ENCODE data around the gene PRICKLE4.
"Not testable (repeated sequence)": the region's sequence is repeated elsewhere in the genome, so short reads cannot be mapped to it uniquely, and the experiment has no call there.

PRICKLE4 gene

DNA sequence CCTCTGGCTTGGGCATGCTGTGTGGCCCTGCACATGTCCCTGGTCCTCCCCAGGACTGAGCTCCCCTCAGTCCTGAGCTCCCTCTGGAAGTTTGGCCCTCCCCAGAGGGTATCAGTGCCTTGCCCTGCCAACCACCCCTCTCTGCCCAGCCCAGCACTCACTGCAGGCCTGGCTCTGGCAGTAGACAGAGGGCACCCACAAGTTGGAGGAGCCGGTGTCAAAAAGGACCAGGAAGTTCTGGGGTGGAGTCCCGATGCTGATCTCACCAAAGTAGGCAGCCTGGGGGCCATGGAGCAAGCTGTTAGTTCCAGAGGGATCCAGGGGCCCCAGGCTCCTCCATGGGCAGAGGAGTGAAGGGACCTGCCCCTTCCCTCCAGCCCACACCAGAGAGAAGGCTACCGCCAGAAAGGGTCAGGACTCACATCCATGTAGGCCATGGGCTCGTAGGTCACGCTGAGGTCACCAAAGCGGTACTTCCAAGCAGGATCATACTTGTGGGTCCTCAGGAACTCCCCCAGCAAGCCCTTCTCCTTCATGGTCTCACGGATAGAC, 36.3 kb upstream of the PRICKLE4 start:
- no peak for DNase-seq (ENCODE audit: low read depth in 2 of 2)

- DNase-seq (ENCODE audit: low read depth in 2 of 2): no peak
Measured at GRCh38 chr6:41746107-41746506, 34.5 kb upstream of the PRICKLE4 start.

DNA sequence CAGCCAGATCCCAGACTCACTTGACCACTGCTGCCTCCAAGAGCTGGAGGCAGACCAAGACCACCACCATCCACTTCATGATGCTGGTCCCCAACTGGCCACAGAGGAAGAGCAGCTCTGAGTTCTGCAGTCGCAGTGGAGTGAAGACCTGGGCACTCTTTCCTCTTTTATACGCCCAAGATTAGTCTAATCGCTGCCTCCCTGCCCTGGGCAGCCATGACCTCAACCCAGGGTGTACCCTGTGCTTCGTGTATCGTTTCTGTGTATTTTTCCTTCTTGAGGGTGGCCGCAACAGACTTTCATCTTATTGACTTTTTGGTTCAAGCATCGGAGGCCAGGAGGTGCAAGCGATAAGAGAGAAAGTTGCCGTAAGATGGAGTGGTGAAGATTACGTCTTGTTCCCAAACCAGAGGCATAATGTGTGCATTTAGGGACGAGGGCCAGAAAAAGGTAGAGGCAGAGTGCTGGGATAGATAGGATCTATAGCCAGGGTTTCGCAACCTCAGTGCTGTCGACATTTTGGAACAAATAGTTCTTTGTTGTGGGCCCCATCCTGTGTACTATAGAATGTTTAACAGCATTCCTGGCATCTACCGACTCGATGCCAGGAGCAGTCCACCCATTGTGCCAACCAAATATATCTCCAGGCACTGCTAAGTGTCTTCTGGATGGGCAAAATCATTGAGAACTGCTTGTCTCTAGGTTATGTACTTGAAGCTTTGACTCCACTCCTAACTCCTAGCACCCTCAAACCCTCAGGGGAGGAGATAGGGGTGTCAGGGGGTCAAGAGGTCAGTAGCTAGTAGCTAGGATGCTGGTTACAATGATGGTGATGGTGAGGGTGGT, 33.1 kb upstream of the PRICKLE4 start, which contains the start of gene PGC:
PGC (minus strand) TSS at position 142 of the 846 bp plus-strand sequence; CDS start at position 79, 63 bp downstream.
- no peak for DNase-seq (ENCODE audit: low read depth in 2 of 2)

GRCh38 chr6:41748102-41748477, 32.5 kb upstream of the PRICKLE4 start:
- no peak for DNase-seq (ENCODE audit: low read depth in 2 of 2)

DNA sequence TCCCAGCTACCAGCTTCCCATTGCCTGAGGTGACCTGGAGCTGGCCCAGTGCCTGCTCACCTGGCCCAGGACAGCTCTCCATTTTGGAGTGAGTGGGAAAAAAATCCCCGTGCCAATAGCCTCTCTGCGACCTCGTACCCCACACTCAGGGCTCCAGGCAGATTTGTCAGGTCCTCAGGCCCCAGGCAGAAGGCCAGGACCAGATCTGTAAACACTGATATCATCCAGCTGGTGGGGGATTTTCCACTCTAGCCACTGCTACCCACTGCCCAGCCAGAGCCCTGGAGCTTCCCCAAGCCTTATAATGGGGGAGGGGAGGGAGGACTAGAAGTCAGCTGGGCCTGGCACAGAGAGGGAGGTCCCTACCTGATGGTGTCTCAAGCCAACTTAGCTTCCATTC, 32.0 kb upstream of the PRICKLE4 start:
- no peak for DNase-seq (ENCODE audit: low read depth in 2 of 2)

GRCh38 chr6:41750374-41750773, 30.2 kb upstream of the PRICKLE4 start:
- DNase-seq (ENCODE audit: low read depth in 2 of 2): no peak

GRCh38 chr6:41755895-41756294, 24.7 kb upstream of the PRICKLE4 start:
- no peak for DNase-seq (ENCODE audit: low read depth in 2 of 2)

DNA sequence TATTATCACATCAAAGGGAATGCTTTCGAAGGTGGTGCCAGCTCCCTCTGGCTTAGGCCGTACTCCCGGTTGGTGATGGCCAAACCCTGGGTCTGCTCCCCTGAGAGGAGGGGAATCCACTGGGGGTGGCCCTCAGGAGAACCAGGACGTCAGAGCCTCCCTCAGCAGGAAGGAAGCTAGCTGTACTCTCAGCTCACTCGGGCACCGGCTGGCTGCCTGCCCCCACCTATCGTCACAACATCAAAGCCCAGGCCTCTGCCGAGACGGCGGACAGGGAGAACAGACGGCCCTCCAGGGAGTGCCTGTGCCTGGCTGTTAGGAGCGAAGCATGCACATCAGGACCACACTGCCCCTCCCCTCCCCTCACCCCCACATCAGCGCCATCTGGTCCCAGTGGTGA, 24.2 kb upstream of the PRICKLE4 start:
- no peak for DNase-seq (ENCODE audit: low read depth in 2 of 2)

GRCh38 chr6:41757271-41757670, 23.3 kb upstream of the PRICKLE4 start:
- DNase-seq (ENCODE audit: low read depth in 2 of 2): no peak

GRCh38 chr6:41757931-41758640, 22.5 kb upstream of the PRICKLE4 start:
- DNase-seq (ENCODE audit: low read depth in 2 of 2): no peak

GRCh38 chr6:41758641-41759035, 21.9 kb upstream of the PRICKLE4 start:
- no peak for DNase-seq (ENCODE audit: low read depth in 2 of 2)

DNA sequence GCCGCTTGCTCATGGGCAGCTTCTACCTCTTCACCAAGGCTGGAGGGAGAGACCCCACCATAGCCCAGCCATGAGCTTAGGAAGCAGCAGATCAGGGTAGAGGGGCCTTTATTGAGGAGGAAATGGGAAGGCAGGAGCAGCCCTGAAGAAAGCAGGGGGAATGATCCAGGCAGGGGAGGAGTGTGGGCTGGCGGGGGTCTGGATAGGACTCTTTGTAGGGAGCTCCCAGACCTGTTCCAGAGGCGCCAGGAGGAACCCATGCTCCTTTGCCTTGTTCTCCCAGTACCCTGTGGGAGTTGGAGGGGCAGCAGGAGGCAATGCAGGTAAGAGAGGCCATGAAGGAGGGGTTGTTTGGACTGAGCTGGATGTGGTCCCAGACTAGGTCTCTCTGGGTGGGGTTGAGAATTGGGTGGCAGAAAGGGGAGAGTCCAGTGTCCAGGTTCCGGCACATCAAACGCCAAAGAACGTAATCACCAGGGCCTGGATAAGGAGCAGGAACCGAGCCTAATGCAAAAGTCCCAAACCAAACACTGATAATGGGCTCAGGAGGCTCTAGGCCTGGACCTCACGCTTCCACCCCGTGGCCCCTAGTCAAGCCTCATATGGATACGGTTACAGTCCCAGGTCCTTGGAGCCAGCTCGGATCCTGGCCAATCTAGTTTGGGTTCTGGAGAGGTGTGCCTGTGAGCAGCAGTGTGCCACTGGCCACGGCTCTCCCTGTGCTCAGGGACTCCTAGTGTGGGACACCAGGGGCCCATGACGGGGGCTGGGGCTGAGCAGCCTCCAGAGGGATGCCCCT, 21.3 kb upstream of the PRICKLE4 start:
- DNase-seq (ENCODE audit: low read depth in 2 of 2): no peak

DNA sequence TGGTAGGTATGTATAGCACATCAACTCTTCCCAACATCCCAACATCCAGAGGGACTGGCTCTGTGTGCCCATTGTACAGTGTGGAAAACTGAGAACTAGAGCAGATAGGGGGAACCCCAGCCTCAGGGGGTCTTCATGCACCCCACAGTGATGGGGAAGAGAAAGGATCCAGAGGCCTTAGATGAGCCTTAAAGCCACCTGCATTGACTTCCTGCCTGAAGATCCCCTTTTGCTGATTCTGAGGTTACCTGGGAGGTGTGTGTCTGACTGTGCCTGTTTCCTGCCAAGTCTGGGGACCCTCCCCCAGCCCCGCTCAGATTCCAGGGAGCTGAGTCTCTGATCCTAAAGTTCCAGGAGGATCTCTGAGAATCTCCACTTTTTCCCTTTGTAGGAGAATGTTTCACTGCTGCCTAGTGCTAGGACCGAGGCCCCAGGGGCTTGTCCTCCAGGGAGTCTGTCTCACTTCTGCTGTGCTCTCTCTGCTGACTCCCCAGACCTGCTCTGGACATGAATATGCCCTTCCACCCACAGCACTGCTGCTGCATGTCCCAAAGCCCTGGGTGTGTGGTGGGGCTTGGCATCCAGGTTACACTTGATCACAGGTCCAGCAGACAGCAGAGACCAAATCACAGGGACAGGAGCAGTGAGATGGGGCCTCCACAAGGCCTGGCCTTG, 20.5 kb upstream of the PRICKLE4 start:
- no peak for DNase-seq (ENCODE audit: low read depth in 2 of 2)

GRCh38 chr6:41763470-41763869, 17.1 kb upstream of the PRICKLE4 start:
- no peak for DNase-seq (ENCODE audit: low read depth in 2 of 2)

- not testable (repeated sequence) for DNase-seq (ENCODE audit: low read depth in 2 of 2)
Measured at GRCh38 chr6:41766043-41766664, 14.4 kb upstream of the PRICKLE4 start.

GRCh38 chr6:41767112-41767833, 13.3 kb upstream of the PRICKLE4 start:
- no peak for DNase-seq (ENCODE audit: low read depth in 2 of 2)

GRCh38 chr6:41768545-41769308, 11.9 kb upstream of the PRICKLE4 start:
- DNase-seq (ENCODE audit: low read depth in 2 of 2): no peak

DNA sequence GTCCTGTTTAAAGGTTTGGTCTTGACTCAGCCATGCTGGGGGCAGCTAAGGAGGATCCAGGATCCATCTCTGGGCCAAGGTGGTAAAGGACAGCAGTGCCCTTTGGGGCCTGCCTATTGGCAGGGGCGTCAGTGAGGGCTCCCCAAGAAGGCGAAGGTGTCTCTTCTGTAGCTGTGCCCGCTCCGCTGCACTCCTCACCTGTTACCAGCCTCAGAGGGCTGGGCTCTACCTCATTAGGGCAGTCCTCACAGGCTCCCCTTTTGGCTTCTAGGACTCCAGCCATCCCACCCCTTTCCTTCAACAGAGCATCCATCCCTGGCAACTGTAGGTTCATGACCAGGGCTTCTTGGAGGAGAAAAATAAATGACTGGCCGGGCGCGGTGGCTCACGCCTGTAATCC, 11.2 kb upstream of the PRICKLE4 start:
- DNase-seq (ENCODE audit: low read depth in 2 of 2): no peak

GRCh38 chr6:41770381-41771057, 10.1 kb upstream of the PRICKLE4 start:
- DNase-seq (ENCODE audit: low read depth in 2 of 2): no peak
